SKM-1 treated with dmso at 0.1 percent for 144 hours (cell line): ENCODE results near the gene TRIOBP.
A peak's percentile ranks its signal among the peaks of the same experiment; 100 is the strongest.
"Not testable (repeated sequence)": the region's sequence is repeated elsewhere in the genome, so short reads cannot be mapped to it uniquely, and the experiment has no call there.

Source experiments
- DNase-seq: peaks from one replicate; lab custom pipeline; 2025; ENCODE audit not compliant: unreplicated experiment; lab: John Stamatoyannopoulos, UW

The TRIOBP gene, protein sequence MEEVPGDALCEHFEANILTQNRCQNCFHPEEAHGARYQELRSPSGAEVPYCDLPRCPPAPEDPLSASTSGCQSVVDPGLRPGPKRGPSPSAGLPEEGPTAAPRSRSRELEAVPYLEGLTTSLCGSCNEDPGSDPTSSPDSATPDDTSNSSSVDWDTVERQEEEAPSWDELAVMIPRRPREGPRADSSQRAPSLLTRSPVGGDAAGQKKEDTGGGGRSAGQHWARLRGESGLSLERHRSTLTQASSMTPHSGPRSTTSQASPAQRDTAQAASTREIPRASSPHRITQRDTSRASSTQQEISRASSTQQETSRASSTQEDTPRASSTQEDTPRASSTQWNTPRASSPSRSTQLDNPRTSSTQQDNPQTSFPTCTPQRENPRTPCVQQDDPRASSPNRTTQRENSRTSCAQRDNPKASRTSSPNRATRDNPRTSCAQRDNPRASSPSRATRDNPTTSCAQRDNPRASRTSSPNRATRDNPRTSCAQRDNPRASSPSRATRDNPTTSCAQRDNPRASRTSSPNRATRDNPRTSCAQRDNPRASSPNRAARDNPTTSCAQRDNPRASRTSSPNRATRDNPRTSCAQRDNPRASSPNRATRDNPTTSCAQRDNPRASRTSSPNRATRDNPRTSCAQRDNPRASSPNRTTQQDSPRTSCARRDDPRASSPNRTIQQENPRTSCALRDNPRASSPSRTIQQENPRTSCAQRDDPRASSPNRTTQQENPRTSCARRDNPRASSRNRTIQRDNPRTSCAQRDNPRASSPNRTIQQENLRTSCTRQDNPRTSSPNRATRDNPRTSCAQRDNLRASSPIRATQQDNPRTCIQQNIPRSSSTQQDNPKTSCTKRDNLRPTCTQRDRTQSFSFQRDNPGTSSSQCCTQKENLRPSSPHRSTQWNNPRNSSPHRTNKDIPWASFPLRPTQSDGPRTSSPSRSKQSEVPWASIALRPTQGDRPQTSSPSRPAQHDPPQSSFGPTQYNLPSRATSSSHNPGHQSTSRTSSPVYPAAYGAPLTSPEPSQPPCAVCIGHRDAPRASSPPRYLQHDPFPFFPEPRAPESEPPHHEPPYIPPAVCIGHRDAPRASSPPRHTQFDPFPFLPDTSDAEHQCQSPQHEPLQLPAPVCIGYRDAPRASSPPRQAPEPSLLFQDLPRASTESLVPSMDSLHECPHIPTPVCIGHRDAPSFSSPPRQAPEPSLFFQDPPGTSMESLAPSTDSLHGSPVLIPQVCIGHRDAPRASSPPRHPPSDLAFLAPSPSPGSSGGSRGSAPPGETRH (N-terminal part only)

DNA sequence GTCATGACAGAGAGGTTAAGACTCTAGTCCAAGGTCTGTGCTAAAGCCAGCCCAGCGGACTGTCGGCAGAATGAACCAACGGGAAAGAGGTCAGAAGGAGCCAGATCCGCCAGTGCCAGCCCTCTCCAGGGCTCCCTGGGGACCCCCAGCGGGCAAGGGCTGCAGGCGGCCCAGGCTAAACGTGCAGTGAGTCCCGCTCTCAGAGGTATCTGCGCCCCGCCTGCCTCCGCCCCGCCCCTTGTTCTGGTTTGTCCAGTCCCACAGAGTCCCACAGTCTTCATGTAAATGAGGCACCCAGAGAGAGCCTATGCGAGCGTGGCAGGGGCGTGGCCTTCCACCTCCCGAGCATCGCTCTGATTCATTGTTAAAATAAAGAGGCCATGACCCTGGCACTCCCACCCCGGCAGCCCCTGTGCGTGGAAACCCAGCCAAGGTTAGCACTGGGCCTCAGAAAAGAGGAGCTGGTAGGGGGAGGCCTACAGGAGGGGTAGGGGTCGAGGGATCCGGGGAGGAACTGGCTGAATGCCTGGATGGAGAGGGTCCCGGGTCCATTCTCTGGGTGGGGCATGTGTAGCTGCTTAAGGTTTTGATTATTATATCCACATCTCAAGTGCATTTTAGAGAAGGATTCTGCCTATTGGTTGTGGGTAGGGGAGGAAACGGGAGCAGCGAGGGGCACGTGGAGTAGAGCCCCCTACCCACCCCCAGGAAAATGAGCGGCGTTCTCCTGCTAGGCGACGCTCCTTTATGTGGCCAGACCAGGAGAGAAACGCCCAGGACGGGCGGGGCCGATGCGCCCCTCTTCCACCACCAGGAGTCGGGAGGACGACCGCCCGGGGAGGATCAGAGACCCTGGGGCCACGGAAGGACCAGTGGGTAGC is at the start of gene TRIOBP:
Gene TRIOBP (plus strand): TSS at position 392 of the 881 bp plus-strand sequence. CDS start 4,318 bp downstream, outside the sequence.
- DNase-seq: no peak

DNA sequence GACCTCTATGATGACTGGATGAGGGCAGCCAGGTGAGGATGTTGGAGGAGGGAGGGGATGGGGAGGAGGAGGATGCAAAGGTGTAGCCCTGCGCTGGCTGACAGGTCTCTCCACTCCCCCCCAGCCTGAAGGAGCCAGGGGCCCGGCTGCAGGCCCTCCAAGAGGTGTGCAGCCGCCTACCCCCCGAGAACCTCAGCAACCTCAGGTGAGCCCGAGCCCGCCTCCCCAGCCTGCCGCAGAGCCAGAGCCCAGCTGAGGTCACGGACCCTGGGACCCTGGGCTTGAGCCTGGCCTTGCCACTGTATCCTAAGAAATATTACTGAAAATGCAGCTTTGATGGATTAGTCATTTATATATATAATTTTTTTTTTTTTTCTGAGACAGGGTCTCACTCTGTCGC is 49.5 kb upstream of the TRIOBP start:
- DNase-seq: no peak

DNA sequence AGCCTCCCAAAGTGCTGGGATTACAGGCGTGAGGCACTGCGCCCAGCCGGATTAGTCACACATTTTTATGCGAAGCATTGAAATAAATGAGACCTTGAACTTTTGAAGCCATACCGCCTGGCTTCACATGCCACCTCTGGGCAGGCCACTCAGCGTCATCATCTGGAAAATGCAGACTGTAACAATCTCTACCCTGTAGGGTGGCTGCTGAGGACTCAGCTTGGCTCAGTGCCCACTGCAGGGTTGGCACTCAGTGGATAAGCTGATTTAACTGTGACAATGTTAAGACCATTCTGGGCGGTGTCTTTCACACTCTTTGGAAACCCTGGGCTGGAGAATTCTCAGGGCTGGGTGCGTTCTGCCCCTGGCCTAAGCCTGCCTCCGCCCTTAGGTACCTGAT is 48.9 kb upstream of the TRIOBP start:
- DNase-seq: no peak

DNA sequence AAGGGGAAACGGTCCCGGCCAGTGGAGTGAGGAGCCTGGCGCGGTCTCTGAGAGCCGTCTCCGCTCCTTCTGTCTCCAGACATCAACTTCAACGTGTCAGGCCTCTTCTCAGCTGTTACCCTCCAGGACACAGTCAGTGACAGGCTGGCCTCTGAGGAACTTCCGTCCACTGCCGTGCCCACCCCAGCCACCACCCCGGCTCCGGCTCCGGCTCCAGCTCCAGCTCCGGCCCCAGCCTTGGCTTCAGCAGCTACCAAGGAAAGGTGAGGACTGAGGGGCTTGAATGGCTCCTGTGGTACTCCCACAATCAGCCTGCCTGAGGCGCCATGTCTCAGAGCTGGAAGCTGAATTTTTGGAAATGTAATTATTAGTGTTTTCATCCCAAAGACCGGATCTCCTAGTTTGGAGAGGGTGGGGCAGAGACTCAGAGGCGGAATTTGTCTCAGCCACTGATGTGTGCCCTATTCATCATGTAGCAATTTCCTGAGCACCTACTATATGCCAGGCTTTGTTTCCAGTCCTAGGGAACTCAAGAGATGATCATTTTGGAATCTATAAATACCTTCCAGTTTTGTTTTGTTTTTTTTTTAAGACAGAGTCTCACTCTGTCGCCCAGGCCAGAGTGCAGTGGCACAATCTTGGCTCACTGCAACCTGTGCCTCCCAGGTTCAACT is 46.2 kb upstream of the TRIOBP start:
- DNase-seq: no peak

DNA sequence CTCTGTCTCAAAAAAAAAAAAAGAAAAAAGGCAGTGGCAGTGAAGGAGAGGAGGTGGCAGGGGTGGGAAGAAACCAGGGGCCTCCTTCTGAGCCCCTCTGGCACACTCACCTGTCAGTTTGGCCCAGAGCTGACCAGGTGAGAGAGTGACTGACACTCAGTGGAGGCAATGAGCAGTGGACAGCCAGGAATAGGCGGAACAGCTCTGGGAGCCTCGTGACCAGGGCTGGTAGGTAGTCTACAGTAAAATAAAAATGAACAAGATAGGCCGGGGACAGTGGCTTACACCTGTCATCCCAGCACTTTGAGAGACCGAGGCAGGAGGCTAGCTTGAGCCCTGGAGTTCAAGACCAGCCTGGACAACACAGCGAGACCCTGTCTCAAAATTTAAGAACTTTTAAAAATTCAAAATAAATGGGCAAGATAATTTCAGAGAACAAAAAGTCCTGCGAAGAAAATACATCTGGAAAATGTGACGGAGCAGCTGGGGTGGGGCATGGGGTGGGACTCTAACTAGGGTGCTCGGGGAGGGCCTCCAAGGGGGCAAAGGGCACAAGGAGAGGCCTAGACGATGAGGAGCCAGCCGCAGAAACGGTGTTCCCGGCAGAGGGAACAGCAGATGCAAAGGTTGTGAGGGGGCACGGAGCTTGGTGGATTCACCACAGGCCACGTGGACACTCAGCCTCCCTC is 42.1 kb upstream of the TRIOBP start:
- no peak for DNase-seq

DNA sequence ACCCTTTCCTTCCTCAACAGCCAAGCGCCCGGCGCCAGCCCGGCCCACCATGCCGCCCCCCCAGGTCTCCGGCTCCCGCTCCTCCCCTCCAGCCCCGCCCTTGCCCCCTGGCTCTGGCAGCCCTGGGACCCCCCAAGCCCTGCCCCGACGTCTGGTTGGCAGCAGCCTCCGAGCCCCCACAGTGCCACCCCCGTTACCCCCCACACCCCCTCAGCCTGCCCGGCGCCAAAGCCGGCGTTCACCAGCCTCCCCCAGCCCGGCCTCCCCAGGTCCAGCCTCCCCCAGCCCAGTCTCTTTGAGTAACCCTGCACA is 41.6 kb upstream of the TRIOBP start:
- DNase-seq: no peak

DNA sequence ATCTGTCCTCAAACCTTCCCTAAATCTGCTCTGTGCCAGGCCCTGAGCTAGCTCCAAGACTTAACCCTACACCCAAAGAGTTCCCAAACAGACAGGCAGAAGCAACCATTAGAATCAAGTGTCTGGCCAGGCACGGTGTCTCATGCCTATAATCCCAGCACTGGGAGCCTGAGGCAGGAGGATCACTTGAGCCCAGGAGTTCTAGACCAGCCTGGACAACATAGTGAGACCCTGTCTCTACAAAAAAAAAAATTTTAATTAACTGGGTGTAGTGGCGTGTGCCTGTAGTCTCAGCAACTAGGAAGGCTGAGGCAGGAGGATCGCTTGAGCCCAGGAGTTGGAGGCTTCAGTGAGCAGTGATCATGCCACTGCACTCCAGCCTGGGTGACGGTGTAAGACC is 40.3 kb upstream of the TRIOBP start:
- not testable (repeated sequence) for DNase-seq

DNA sequence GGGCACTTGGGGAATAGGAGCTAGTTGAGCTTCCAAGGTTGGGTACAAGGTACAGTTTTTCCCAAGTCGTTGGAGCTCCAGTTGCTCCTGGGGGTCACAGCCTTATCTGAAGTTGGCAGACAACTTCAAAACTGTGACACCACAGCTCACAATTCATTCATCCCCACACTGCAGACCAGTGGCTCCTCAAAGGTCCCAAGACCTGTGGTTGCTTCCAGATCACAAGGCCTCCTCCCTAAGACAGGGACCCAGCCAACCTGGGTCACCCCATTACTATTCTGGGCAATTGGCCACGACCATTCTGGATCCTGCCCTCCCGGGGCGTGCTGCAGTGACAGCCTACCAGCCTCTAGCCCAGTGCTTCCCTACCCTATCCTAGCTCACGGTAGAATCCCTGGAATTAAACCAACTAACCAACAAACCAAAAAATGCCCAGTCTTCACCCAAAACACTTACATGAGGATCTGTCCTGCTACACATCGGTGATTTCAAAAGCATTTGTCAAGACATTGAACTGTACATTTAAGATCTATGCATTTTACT is 39.2 kb upstream of the TRIOBP start:
- no peak for DNase-seq

DNA sequence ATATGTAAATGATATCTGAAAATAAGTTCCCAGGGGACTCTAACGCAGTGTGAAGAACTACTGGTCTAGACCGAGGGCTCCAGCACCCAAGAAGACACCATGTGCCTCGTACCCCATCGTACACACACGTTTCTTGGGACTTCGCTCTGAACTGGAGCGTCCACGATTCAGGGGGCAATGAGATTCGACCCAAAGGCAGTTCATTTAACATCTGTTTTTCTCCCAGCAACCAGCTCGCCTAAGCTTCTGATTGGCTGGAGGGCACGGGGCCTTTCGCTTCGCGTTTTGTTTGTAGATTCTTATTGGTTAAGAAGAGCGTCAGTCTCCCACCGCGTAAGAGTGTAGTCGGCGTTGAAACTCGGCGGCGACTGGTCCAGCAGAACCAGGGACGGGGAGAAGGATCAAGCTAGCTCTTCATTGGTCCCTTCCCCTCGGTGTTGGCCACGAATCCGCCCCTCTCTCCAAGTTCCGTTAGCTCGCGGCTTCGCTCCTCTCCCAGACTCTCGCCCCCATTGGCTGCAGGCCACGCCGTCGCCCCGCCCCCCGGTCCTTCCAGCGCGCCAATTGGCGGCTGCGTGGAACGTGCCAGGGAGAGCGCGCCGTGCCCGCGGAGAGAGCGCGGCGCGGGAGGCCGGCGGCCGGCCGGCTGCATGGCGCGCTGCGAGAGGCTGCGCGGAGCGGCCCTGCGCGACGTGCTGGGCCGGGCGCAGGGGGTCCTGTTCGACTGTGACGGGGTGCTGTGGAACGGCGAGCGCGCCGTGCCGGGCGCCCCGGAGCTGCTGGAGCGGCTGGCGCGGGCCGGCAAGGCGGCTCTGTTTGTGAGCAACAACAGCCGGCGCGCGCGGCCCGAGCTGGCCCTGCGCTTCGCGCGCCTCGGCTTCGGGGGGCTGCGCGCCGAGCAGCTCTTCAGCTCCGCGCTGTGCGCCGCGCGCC is 38.4 kb upstream of the TRIOBP start, which contains the start of gene PDXP:
Gene PDXP (plus strand): TSS at position 591 of the 933 bp plus-strand sequence. CDS start 60 bp downstream, at position 651.
- peak; percentile 99 for DNase-seq

DNA sequence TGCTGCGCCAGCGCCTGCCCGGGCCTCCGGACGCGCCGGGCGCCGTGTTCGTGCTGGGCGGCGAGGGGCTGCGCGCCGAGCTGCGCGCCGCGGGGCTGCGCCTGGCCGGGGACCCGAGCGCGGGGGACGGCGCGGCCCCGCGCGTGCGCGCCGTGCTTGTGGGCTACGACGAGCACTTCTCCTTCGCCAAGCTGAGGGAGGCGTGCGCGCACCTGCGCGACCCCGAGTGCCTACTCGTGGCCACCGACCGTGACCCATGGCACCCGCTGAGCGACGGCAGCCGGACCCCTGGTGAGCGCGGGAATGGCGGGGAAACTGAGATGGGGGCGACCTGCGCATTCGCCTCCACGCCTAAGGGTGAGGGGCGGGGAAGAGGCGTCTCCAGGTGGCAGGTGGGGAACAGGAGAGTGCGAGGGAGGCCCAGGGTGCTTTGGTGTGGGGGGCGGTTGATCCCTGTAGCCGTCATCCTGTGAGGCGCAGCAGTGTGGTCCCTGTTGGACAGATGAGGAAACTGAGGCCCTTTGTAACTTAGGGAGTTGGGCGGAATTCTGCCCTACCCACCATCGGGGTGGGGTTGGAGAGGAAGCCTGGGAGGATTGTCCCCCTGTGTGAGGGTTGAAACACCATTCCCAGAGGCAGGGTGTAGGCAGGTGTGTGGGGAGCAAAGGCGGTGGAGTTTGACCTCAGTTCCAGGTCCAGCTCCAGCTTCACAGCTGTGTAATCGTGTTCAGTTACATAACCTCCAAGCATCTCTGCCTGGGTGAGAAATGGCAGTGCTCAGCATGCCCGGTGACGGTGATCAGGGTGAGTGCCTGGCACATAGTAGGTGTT is 37.6 kb upstream of the TRIOBP start:
- no peak for DNase-seq

DNA sequence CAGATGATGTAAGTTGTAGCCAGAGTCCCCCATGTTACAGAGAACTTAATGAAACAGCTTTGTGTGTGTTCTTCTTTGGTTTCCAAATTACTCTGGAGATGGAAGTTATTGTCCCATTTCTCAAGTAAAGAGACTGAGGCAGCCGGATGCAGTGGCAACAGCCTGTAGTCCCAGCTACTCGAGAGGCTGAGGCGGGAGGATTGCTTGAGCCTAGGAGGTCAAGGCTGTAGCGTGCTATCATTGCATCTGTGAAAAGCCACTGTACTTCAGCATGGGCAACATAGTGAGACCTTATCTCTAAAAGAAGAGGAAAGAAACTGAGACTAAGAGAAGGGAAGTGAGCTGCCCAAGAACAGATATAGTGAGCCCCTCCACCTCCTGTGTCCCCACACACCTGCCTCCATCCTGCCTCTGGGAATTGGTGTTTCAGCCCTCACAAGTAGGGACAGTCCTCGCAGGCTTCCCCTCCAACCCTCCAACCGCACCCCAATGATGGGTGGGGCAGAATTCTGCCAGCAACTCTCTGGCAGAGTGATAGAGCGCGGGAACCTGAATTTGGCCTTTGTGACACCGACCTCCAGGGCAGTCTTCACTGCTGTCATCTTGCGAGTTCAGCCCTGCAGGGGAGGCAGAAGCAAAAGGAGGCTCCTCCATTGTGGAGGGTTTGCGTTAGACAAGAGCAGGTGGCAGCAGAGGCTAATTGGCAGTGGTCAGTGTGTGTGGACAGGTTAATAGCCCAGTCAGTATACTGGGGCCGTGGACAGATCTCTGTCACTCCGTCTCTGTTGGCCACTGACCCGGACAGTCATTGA is 36.7 kb upstream of the TRIOBP start:
- no peak for DNase-seq

DNA sequence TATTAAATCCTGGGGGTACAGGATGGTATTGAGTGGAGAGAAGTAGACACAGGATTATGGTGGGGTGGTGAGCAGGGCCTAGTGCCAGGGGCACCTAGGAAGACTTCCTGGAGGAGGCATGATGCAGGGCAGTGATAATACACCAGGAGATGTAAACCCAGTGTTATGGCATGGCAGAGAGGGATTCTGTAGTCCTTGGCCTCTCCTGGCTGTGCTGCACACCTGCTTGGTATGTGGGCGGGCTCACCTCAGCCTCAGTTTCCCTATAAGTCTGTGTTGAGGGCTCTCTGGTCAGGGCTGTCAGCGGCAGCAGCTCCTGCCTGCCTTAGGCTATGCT is 36.2 kb upstream of the TRIOBP start:
- no peak for DNase-seq

DNA sequence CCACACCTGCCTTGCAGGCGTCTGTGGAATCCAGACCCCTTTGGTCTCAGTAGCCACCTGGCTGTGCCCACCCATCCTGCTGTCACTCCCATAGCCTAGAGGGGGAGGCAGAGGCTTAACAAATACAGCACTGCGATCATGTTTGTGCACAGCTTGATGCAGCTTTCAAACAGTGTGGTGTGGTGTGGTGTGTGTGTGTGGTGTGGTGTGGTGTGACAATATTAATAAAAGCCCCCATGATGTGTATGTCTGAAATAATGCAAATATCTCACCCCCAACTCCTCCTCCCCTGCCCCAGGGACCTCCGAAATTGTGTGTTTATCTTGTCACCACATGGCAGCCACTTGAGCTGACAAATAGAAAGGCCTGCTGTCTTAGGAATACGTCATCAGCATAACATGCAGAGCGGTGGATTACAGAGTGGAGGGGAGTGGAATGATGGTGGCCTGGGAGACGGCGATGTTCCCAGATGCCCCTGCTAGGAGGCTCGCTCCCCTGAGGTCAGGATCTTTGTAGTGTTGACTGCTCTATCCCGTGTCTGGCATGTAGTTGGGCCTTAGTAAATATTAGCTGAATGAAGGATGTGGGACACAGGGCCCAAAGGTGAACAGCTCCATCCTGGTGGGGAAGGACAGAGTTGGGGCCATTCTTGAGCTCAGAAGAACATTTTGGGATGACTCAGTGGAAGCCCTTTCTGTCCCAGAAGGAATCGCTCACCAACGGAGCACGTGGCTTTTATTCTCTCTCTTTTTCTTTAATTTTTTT is 35.5 kb upstream of the TRIOBP start:
- no peak for DNase-seq

DNA sequence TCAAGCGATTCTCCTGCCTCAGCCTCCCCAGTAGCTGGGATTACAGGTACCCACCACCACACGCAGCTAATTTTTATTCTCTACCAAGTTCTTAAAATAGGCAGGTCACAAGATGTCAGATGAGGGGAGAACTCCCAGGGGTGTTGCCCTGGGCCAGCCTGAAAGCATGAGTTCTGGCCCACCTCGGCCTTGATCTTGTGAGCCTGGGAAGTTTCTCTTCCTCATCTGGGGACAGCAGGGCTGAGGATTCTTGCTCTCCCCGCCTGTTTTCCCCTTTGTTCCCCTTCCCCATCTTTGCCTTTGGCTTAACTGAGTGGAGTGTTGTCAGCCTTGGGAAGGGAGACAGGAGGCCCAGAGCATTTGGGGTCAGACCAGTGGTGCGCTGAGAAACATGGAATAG is 34.8 kb upstream of the TRIOBP start:
- DNase-seq: no peak

DNA sequence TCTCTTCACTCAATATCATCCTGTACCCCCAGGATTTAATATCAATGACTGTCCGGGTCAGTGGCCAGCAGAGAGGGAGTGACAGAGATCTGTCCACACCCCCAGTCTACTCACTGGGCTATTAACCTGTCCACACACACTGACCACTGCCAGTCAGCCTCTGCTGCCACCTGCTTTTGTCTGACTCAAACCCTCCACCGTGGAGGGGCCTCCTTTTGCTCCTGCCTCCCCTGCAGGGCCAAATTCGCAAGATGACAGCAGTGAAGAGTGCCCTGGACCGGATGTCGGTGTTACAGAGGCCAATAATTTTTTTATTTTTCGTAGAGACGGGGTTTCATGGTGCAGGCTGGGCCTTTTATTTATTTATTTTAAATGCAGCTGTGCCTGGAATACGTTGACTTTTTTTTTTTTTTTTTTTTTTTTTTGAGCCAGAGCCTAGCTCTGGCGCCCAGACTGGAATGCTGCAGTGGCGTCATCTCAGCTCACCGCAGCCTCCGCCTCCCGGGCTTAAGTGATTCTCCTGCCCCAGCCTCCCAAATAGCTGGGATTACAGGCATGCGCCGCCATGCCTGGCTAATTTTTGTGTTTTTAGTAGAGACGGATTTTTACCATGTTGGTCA is 33.2 kb upstream of the TRIOBP start:
- no peak for DNase-seq
